Activated CD8-positive, alpha-beta memory T cell treated with anti-CD3 and anti-CD28 coated beads, Interleukin-2, amount 50 U/mL, for 24 hours (primary cell): Measurements from ENCODE around the gene ACTL8.

Experiments
- DNase-seq: peaks from one replicate; pipeline ENCODE4 v3.0.0-alpha.2; 2020; ENCODE audit errors: extremely low read depth

ACTL8 gene

DNA sequence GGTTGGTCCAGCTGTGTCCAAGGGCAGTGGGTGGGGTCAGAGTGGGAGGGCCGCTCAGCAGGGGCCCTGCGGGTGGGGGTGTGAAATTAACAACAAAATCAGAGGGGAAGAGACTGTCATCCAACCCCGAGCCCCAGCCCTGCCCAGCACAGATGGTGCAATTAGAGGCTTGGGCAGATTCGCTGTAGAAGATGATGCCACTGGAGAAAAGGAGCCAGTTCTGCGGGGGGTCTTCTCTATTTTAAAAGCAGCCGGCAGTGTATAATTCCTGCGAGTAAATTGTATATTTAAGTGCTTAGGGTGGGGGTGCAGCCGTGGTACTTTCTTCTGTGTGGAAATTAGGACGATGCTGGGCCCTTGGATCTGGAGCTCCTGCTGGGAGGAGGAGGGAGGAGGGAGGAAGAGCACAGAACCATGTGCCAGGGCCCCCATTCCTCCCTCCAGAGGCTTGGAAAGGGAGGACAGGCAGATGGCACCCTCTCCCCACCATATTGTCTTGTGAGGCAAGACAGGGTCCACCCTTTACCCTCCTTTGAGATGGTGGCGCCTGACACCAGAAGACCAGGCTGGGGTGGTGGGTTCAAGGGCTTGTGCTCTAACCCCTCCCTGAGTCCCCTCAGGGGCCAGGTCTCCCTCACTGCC is 89.2 kb downstream of the ACTL8 start:
- no peak for DNase-seq

DNA sequence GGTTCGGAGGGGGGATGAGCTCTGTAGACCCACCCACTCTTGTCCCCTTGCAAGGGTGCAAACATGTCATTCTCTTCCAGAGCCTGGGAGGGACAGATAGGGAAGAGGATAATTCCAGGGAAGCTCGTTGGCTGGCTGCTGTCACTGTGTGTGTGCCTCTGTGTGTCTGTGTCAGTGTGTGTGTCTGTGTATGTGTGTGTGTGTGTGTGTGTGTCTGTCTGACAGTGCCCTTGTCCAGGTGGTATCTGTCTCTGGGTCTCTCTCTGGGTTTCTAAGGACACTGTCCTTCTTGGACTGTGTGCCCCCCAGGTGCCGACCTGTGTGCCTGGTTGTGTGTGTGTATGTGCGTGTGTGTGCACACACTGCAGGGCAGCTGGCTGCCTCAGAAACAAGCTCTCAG is 90.5 kb downstream of the ACTL8 start:
- no peak for DNase-seq

DNA sequence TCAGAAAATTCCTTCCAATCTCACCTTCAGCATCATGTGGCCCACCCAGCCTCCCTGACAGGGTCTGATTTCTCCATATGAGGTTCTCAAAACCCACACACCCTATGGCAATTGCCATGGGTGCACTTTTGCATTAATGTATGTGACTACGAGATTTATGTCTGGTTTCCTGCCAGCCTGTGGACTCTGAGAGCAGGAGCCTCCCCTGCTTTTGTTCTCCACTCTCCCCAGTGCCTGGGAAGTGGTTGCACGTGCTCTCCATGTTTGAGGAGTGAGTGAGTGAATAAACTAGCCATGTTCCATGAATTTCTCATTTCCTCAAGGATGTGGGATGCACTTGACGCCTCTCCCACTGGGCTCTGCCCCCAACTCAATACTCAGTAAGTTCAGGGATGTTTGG is 91.2 kb downstream of the ACTL8 start:
- no peak for DNase-seq

DNA sequence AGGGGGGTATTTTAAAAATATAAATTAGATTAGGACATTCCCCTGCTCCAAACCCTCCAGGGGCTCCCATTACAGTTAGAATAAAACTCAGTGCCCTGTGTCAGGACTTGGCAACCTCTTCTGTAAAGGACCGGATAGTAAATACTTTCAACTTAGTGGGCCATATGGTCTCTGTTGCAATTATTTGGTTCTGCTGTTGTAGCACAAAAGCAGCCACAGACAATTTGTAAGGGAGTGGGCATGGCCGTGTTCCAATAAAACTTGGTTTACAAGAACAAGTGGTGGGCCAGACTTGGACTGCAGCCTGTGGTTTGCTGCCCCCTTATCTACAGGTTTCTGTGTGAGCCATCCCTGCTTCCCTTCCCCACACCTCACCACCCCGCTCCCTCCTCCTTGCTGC is 92.0 kb downstream of the ACTL8 start:
- DNase-seq = no peak

DNA sequence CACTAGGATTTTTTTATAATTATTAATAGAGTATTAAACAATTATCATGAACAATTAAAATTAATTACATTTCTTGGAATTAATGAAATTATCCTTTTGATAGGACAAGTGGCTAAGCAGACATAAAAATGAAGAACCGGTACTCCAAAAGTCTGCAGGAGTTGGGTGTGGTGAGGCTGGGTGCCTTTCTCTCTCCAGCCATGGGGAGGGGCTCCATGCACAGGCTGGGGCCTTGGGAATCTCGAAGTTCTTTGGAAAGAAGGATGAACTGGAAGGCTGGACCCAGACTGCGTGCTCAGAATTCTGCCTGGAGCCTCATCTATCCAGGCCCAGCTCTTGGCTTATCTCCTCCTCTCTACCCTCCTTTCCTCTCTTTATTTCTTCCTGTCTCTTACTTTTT is 94.1 kb downstream of the ACTL8 start:
- no peak for DNase-seq

DNA sequence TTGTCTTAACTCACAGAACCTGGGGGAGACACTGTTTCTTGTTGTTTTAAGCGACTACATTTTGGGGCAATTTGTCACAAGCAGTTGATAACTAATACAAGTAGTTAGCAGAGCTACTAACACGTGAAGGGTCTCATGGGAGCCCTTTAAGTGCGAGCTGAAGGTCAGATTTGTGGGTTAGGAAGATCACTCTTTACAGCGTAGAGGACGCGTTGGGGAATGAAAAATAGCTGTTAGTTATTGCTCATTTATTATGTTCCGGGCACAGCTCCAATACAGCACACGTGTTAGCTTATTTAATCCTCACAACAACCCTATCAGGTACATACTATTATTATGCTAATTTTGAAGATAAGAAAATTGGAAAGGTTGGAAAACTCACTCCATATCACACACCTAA is 95.9 kb downstream of the ACTL8 start:
- no peak for DNase-seq

DNA sequence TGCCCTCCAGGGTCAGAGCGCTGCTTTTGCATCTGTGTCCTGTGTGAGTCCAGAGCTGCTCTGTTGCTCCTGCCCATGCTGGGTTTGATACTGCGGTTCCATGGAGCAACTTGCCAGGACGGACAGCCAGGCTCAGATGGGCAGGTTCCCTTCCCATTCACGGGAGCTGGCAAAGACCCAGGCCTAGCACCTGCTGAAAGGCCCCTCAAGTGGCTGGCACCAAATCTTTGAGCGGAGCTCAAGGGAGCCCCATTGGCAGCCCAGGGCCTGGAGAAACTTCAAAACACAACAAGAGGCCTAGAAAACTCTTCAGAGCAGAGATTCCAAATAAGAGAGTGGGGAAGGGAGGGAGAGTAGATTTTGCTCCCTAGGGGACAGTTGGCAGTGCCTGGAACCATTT is 97.2 kb downstream of the ACTL8 start:
- no peak for DNase-seq

DNA sequence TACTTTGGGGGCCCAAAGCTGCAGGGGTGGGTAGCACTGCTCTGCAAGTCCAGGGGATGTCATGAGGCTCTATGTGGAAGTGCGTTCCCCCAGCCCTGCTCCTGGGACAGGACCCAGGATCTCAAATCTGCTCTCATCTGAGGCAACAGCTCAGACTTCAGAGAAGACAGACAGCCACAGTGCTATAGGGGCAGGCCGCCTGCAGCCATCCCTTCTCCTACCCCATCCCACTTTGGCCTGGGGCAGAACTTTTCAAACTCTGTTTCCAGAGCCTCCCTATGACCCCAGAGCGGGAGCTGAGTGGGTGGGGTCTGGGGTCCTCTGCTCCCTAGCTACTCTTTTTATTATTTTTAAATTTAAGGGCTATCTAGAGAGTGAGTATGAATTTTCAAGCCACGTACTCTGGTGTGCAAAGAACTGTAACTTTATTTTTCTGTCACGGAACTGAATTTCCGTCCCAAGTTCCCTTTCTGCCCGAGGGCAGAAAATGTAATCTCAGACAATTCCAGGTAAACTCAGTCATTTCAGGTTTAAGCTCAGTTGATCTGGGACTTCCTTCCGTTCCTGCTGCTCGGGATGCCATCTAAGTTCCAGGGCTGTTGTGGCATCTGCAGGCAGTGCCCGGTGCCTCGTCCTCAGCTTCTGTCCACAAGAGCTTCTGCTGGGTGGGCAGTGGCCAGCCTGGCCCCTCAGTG is 98.3 kb downstream of the ACTL8 start:
- DNase-seq = no peak

DNA sequence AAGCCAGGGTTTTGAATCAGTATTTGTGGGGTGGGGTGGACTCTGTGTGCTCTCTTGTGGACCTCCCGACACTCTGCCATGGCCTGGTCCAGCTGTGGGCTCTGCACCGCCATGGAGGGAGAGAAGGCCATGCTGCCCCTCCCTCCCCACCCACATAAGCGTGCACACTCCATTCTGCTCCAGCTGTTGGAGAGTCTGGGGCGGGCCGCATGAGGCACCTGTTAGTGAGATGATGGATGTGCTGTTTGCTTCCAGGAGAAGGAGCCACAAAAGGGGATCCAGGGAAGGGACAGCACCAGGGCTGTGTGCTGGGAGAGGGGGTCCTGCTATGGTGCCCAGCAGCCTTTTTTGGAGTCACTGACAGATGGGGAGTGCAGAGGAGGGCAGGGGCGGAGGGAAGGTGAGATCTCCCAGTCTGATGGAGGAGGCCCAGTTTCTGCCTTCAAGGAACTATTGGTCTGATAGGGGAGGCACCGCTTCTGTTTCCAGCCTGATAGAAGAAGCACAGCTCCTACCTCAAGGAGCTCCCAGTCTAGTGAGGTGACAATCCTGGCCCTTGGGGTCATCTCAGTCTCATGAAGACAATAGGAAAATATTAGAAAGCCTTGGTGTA is 101.5 kb downstream of the ACTL8 start:
- DNase-seq = no peak

DNA sequence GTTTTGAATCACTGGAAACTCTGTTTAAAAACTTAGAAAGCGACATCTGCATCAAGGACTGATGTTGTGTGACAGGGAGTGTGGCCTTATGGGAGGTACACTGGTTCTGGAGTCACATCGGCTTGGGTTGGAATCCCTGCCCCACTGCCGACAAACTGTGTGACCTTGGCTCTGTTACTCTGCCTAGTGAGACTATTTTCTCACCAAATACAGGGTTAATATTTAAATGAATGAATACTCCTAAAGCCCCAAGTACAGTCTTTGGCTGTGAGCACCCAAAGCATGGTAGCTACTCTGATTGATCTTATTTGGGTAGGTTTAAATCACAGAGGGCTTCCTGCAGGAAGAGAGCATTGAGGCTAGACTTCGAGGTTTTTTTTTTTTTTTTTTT is 102.0 kb downstream of the ACTL8 start:
- DNase-seq = no peak

DNA sequence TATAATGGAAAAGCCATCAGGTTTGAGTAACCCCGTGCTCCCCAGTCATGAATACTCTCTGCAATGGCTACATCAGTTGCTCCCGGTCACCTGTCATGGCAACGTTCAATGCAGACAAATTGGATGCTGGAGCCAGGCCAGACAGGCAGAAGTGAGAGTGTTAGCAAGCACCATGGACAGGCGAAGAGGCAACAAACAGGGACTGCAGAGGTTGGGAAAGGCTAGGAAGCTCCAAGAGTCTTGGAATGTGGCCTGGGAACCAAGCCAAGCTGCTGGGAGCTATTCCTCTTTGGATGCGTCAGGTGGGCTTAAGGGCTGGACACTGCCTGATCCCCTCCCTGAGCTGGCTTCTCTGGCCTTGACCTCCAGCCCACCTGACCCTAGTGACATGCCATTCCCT is 102.9 kb downstream of the ACTL8 start:
- no peak for DNase-seq

DNA sequence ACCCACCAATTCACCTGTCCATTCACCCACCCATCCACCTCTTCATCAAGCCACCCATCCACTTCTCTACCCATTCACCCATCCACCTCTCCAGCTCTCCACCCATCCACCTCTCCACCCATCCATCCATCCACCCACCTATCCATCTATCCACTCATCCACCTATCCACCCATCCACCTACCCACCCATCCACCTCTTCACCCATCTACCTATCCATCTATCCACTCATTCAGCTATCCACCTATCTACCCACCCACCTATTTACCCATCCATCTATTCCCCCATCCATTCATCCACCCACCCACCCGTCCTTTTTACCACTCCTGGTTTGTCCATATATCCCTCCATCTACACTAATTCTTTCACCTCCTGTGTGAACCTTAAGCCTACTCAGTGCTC is 105.7 kb downstream of the ACTL8 start:
- DNase-seq = no peak

DNA sequence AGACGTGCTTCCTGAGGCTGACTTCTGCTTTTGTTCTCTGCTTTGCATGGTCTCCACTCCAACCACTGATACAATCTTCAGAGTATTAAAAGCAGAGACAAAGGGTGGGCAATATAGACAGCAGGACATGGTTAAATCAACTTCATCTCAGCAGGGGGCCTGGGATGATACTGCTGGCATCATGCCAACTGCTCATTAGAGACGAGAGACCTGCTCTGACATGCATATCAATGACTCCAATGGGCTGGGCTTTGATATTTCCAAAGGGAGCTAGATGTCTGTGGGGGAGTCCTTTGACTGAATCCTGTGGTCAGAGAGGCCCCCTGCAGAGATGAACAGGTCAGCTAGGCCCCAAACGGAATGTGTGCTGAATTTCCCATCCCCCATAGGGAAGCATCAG is 106.6 kb downstream of the ACTL8 start:
- DNase-seq = no peak

DNA sequence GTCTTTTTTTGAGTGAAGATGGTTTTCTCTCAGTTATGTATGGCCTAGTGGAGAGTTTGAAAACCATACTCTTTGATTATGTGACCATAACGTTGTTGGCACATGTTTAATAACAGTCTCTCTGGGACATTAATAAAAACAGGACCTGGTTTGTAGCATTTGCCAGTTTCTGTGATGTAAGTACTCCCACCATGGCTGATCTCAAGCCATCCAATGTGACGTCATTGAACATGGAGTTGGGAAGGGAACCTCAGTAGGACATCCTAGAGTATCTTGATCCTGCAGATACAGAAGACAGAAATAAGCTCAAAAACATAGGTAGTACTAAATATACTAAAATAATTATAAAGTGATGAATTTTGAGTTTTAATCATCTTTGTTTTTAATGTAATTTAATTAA is 107.0 kb downstream of the ACTL8 start:
- DNase-seq = no peak

DNA sequence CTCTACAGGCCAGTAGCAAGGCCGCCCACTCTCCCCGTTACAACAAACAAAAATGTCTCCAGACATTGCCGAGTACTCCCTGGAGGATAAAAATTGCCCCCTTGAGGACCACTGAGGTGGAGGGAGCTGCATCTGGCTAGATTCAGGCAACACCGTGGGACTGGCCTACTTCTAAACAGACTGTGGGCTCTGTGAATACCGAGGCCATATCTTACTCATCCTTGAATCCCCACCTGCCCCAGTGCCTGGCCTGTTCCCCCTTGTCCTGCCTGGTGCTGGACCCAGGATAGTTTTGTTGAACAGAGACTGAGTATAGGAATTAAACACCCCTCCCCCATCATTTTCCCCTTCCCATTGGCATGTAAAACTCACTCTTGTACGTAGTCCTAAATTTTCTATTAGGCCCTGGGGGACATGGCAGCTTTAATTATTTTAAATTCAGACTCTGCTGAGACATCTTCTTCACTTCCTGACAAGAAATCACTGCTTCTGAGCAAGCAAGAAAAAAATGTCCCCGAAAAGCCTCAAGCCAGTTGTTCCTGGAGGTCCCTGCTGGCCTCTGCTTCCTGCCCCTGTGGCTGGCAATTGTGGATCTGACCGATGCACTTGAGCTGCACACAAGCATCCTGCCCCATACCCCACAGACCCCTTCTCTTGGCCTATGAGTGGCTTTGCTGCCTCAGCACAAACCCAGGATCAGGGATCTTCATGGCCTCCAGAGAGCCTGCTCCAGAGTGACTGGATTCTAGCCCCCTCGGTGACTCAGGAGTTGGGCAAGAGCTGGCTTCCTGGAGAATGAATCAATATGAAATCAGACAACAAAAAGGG is 111.0 kb downstream of the ACTL8 start:
- no peak for DNase-seq

DNA sequence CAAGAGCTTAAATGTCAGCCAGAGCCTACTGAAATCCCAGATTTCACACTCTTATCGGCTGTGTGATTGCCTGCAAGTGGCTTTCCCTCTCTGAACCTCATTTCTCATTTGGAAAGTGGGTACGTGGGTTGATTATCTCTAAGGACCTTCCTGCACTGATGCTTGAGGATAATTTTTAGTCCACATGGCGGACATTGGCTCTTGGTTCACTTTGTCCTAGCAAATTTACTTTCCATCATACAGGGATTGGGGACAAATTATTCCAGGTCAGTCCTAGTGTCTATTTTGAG is 111.6 kb downstream of the ACTL8 start:
- DNase-seq = no peak

DNA sequence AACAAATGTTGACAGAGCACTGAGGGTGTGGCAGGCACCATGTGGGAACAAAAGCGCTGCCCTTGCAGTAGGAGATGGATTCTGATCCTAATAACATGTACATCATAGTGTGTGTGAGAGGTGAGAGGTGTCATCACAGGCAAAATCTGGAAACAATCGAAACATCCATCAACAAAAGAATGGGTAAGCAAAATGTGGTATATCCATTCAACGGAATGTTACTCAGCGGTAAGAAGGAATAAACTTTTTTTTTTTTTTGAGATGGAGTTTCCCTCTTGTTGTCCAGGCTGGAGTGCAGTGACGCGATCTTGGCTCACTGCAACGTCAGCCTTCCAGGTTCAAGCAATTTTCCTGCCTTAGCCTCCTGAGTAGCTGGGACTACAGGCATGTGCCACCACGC is 112.3 kb downstream of the ACTL8 start:
- DNase-seq = no peak

DNA sequence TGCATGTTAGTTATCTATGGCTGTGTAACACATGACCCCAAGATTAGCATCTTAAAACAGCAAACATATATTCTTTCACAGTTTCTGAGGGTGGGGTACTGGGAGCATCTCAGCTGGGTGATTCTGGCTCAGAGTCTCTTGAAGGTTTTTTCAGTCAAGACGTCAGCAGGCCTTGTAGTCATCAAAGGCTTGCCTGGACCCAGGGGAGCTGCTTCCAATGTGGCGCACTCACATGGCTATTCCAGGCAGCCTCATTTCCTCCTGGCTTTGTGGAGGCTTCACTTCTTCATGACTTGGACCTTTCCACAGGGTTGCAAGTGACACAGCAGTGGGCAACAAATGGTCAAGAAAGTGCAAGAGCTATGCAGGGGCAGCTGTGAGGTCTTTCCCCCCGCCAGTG is 114.7 kb downstream of the ACTL8 start:
- DNase-seq = no peak

DNA sequence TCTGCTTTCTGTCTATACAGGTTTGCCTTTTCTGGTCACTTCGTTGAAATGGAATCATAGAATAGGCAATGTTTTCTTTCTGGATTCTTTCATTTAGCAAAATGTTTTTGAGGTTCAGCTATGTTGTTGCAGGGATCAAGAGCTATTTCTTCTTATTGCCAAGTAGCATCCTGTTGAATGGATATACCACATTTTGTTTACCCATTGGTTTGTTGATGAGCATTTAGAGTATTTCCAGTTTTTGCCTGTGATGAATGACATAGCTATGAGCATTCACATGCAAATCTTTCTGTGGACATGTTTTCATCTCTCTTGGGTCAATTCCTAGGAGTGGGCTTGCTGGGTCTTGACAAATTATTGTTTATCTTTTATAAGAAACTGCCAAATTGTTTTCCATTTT is 115.5 kb downstream of the ACTL8 start:
- DNase-seq = no peak

DNA sequence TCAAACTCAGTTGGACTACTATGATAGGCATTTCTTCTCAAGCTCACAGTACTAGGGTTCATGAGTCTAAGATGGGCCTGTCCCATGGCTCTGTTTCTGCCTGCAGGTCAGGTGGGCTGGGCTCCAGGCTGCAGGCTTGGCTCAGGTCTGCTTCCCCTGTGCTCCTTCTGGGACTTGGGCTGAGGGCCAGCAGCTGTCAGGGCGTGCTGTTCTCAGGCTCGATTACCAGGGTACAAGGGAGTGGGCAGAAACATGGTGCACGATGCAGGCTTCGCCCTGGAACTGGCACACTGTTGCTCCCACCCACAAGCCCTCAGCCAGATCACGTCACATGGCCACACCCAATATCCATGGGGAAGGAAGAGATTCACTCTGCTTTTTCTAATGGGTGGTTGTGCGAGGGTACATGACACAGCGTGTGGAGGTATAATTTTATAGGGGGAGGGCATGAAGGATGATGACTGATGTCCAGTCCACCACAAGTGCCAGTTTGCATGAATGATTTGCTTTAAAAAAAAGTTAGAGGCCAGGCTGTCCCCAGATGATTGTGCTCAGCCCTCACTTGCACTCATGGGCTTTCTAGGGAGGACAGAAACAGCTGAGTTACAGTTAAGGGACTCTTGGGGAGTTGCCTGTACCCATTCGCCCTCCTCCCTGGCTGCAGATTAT is 118.0 kb downstream of the ACTL8 start:
- DNase-seq = no peak

DNA sequence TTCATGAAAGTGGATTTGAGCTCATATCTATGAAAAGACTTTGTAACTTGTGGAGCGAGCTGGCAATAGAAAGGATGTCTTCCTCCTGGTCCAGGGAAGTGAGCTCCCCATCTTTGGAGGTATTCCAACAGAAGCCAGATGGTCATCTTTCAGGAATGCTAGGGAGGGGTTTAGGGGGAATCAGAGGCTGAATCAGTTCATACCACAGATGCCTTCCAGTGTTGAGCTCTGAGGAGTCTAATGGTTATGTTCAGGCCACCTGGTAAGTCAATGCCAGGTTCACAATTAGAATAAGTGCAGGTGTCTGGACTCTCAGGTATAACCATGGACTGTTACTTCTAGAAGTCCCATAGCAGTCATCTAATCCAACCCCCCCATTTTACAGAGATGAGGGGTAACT is 119.1 kb downstream of the ACTL8 start:
- DNase-seq = no peak

DNA sequence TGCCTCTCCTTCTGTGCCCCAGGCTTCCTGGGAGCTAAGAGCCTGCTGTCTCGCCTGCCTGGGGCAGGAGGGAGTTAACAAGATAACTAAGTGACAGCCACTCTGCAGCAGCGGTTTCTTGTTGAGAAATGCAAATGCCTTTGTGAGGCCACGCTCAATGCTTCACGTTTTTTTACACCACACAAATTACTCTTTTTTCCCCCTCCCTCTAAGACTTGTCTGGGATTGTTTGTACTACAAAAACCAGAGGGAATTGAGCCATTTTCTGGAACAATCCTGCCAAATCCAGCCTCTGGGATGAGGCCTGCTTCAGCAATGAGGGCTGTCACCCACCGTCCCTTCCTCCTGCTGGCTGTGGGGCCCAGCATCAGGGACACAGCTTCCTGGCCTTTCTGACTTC is 119.6 kb downstream of the ACTL8 start:
- DNase-seq = no peak
